Measurements from ENCODE around the gene HCRT.
"Not testable (repeated sequence)": the region's sequence is repeated elsewhere in the genome, so short reads cannot be mapped to it uniquely, and the experiment has no call there.

Gene HCRT

GRCh38 chr17:42184713-42185620 is at the start of gene HCRT:
Gene HCRT (minus strand): TSS chr17:42185452. CDS start chr17:42185365, 87 bp downstream.
- no peak for DNase-seq (ENCODE audit: low spot score)

GRCh38 chr17:42233994-42234393 is 48.7 kb upstream of the HCRT start:
- no peak for DNase-seq (ENCODE audit: low spot score)

- no peak for DNase-seq (ENCODE audit: low spot score)
Observed at GRCh38 chr17:42233156-42233555, 47.9 kb upstream of the HCRT start.

- DNase-seq (ENCODE audit: low spot score), result no peak
Observed at GRCh38 chr17:42230225-42230624, 45.0 kb upstream of the HCRT start.

- no peak for DNase-seq (ENCODE audit: low spot score)
Observed at GRCh38 chr17:42227849-42228700, 42.8 kb upstream of the HCRT start.

GRCh38 chr17:42225646-42226045 is 40.4 kb upstream of the HCRT start:
- DNase-seq (ENCODE audit: low spot score), result no peak

GRCh38 chr17:42224651-42225050 is 39.4 kb upstream of the HCRT start:
- no peak for DNase-seq (ENCODE audit: low spot score)

GRCh38 chr17:42221886-42222745 is 36.9 kb upstream of the HCRT start:
- DNase-seq (ENCODE audit: low spot score), result peak; percentile 71

- not testable (repeated sequence) for DNase-seq (ENCODE audit: low spot score)
Observed at GRCh38 chr17:42219280-42219679, 34.0 kb upstream of the HCRT start.

- no peak for DNase-seq (ENCODE audit: low spot score)
Observed at GRCh38 chr17:42214156-42214555, 28.9 kb upstream of the HCRT start.

- DNase-seq (ENCODE audit: low spot score), result no peak
Observed at GRCh38 chr17:42212382-42212781, 27.1 kb upstream of the HCRT start.

- not testable (repeated sequence) for DNase-seq (ENCODE audit: low spot score)
Observed at GRCh38 chr17:42211921-42212341, 26.7 kb upstream of the HCRT start.

GRCh38 chr17:42210046-42210445 is 24.8 kb upstream of the HCRT start:
- DNase-seq (ENCODE audit: low spot score), result no peak

- not testable (repeated sequence) for DNase-seq (ENCODE audit: low spot score)
Observed at GRCh38 chr17:42206153-42206612, 20.9 kb upstream of the HCRT start.

- no peak for DNase-seq (ENCODE audit: low spot score)
Observed at GRCh38 chr17:42203354-42203753, 18.1 kb upstream of the HCRT start.

GRCh38 chr17:42202696-42203095 is 17.4 kb upstream of the HCRT start:
- no peak for DNase-seq (ENCODE audit: low spot score)

- no peak for DNase-seq (ENCODE audit: low spot score)
Observed at GRCh38 chr17:42202159-42202558, 16.9 kb upstream of the HCRT start.

GRCh38 chr17:42201458-42201772 is 16.2 kb upstream of the HCRT start:
- no peak for DNase-seq (ENCODE audit: low spot score)

- no peak for DNase-seq (ENCODE audit: low spot score)
Observed at GRCh38 chr17:42200706-42201457, 15.6 kb upstream of the HCRT start.

GRCh38 chr17:42199416-42200011 is 14.3 kb upstream of the HCRT start:
- DNase-seq (ENCODE audit: low spot score), result no peak

- DNase-seq (ENCODE audit: low spot score), result peak; percentile 71
Observed at GRCh38 chr17:42198897-42199296, 13.6 kb upstream of the HCRT start.
